DOHH2 (cell line): ENCODE measurements around the gene RPL28.

Source experiments
- H3F3A ChIP-seq: fragments of 200-600 bp; sonication (generic), shearing (Covaris generic); 2 replicates; pipeline ENCODE4 v1.6.0; 2016; ENCODE audit warnings: antibody characterized with exemption, mild to moderate bottlenecking; ENCODE audit not compliant: control insufficient read depth, insufficient read depth
- H3K27ac ChIP-seq: fragments of 200-600 bp; sonication (generic); 2 replicates; pipeline ENCODE4 v1.5.1; 2014; ENCODE audit warnings: low read depth, mild to moderate bottlenecking, low read length, moderate library complexity
- H3K27me3 ChIP-seq: fragments of 200-600 bp; sonication (generic); 2 replicates; pipeline ENCODE4 v1.6.1; 2014; ENCODE audit warnings: mild to moderate bottlenecking, low read length, mixed read lengths; ENCODE audit not compliant: control insufficient read depth
- H3K36me3 ChIP-seq: fragments of 200-600 bp; sonication (generic); 2 replicates; pipeline ENCODE4 v1.6.1; 2014; ENCODE audit warnings: mild to moderate bottlenecking, low read length, moderate library complexity, mixed read lengths; ENCODE audit not compliant: control insufficient read depth
- H3K4me1 ChIP-seq: fragments of 200-600 bp; sonication (generic); 2 replicates; pipeline ENCODE4 v1.6.1; 2014; ENCODE audit warnings: mild to moderate bottlenecking, low read length, mixed read lengths; ENCODE audit not compliant: control insufficient read depth
- H3K4me2 ChIP-seq: fragments of 200-600 bp; sonication (generic); 2 replicates; pipeline ENCODE4 v1.6.0; 2014; ENCODE audit warnings: mild to moderate bottlenecking, low read length, moderate library complexity
- H3K4me3 ChIP-seq: fragments of 200-600 bp; sonication (generic); 2 replicates; pipeline ENCODE4 v1.5.1; 2014; ENCODE audit warnings: mild to moderate bottlenecking, low read length, mixed read lengths
- H3K79me2 ChIP-seq: fragments of 200-600 bp; sonication (generic); 2 replicates; pipeline ENCODE4 v1.6.1; 2014; ENCODE audit warnings: mild to moderate bottlenecking, low read length, mixed read lengths; ENCODE audit not compliant: control insufficient read depth
- H3K9me2 ChIP-seq: fragments of 200-600 bp; sonication (generic); replicated peaks from 2 replicates; pipeline ENCODE4 v1.6.1; 2014; ENCODE audit warnings: mild to moderate bottlenecking, low read length, mixed read lengths; ENCODE audit not compliant: control insufficient read depth
- H3K9me3 ChIP-seq: fragments of 200-600 bp; sonication (generic); 2 replicates; pipeline ENCODE4 v1.6.1; 2014; ENCODE audit warnings: antibody characterized with exemption, low read length, mixed read lengths; ENCODE audit not compliant: control insufficient read depth, insufficient read depth
- H4K20me1 ChIP-seq: fragments of 200-600 bp; sonication (generic); 2 replicates; pipeline ENCODE4 v1.6.0; 2014; ENCODE audit warnings: low read depth, mild to moderate bottlenecking, antibody characterized with exemption, low read length, moderate library complexity; ENCODE audit not compliant: control insufficient read depth, insufficient read depth
- EZH2phosphoT487 ChIP-seq: fragments of 200-600 bp; sonication (generic); IDR thresholded peaks from 2 replicates; pipeline ENCODE4 v1.6.1; 2017; ENCODE audit warnings: borderline replicate concordance, mild to moderate bottlenecking, antibody characterized with exemption, low read length, moderate library complexity, mixed read lengths
- TF ChIP-seq, protein P1 (sequence below): fragments of 200-600 bp; sonication (generic); IDR thresholded peaks from one replicate; pipeline ENCODE4 v1.5.1; 2014; ENCODE audit warnings: antibody characterized with exemption, mild to moderate bottlenecking, low read depth, low read length; ENCODE audit not compliant: poor library complexity, severe bottlenecking

RPL28 gene

GRCh38 chr19:55372316-55373081 is 13.2 kb upstream of the RPL28 start:
- Histone ChIP-seq H3K27ac (no peak overlapping the region), H3K36me3 (no peaks in the 10 kb centered on the region), H3F3A (no peaks in the 10 kb centered on the region), H3K4me1 (peaks cover 5% of the 10 kb centered on the region; the same call in 1 of the 2 replicates), H3K4me3 (no peak overlapping the region), H4K20me1 (no peaks in the 10 kb centered on the region), H3K27me3 (peaks cover 64% of the 10 kb centered on the region), H3K79me2 (no peaks in the 10 kb centered on the region), H3K9me2 (no peaks in the 10 kb centered on the region), H3K9me3 (no peaks in the 10 kb centered on the region), H3K4me2 (no peak overlapping the region)
- no peak for TF ChIP-seq EZH2phosphoT487
- TF ChIP-seq, protein P1, sequence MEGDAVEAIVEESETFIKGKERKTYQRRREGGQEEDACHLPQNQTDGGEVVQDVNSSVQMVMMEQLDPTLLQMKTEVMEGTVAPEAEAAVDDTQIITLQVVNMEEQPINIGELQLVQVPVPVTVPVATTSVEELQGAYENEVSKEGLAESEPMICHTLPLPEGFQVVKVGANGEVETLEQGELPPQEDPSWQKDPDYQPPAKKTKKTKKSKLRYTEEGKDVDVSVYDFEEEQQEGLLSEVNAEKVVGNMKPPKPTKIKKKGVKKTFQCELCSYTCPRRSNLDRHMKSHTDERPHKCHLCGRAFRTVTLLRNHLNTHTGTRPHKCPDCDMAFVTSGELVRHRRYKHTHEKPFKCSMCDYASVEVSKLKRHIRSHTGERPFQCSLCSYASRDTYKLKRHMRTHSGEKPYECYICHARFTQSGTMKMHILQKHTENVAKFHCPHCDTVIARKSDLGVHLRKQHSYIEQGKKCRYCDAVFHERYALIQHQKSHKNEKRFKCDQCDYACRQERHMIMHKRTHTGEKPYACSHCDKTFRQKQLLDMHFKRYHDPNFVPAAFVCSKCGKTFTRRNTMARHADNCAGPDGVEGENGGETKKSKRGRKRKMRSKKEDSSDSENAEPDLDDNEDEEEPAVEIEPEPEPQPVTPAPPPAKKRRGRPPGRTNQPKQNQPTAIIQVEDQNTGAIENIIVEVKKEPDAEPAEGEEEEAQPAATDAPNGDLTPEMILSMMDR, result no peak

DNA sequence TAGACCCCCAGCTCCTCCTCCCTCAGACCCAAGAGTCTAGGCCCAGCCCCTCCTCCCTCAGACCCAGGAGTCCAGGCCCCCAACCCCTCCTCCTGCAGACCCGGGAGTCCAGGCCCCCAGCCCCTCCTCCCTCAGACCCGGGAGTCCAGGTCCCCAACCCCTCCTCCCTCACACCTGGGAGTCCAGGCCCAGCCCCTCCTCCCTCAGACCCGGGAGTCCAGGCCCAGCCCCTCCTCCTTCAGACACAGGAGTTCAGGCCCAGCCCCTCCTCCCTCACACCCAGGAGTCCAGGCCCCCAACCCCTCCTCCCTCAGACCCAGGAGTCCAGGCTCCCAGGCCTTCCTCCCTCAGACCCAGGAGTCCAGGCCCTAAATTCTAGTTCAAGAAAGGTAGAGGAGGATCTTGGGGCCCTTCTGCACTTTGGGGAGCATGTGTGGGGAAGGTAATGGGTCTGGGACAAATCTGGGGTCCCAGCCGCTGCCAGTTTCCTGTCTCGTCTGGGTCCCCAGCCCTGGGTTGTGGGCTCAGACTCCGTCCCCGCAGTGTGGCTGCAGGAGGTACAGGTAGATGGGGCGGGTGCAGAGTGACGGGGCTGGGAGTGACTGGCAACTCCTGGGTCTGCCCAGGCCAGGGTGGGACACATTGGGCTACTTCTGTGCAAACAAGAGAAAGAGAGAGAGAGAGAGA is 12.3 kb upstream of the RPL28 start:
- Histone ChIP-seq H3K27me3 (peaks cover 57% of the 10 kb centered on the region), H3K4me1 (peaks cover 5% of the 10 kb centered on the region; the same call in 1 of the 2 replicates), H3K9me2 (no peaks in the 10 kb centered on the region)

DNA sequence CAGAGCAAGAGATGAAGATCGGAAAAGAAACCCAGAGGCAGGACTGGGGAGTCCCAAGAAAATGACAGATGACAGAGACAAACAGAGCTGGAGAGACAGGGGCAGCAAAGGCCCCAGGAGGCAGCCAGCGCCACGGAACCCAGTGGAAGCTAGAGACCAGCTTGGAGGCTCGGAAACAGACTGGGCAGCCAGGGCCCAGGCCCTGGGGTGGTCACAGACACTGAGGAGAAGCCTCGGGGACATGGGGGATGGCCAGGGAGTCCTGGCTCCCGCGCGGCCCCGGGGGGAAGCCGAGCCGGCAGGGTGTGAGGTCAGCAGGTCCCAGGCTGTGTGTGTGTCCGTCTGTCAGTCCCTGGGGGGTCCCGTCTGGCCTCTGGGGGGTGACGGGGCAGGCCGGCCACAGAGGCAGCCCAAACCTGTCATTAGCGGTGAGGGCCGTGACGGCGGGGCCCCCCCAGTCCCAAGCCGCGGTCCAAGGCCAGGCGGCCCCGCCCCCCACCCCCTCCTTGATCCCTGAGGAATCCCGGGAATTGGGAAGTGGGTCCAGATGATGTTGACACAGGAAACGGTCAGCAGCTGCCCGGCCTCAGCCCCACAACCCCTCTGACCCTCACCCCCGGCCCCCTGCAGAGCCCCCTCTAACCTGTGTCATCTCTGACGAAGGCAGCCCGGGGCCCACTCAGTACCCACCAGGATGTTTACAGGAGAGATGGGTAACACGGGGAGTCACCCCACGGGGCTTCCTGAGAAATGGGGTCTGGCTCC is 11.6 kb upstream of the RPL28 start:
- Histone ChIP-seq H3F3A (no peaks in the 10 kb centered on the region), H3K4me1 (peaks cover 5% of the 10 kb centered on the region; the same call in 1 of the 2 replicates), H3K4me3 (no peak overlapping the region), H3K27me3 (peaks cover 50% of the 10 kb centered on the region), H3K36me3 (no peaks in the 10 kb centered on the region), H3K4me2 (no peak overlapping the region), H3K79me2 (no peaks in the 10 kb centered on the region), H3K27ac (no peak overlapping the region), H4K20me1 (no peaks in the 10 kb centered on the region), H3K9me2 (no peaks in the 10 kb centered on the region), H3K9me3 (no peaks in the 10 kb centered on the region)
- TF ChIP-seq, protein P1, result no peak
- TF ChIP-seq EZH2phosphoT487, result no peak

More for the DNA sequence above, 12.3 kb upstream of the RPL28 start:
- no peaks in the 10 kb centered on the region for H3K9me3 ChIP-seq
- H3F3A ChIP-seq, result no peaks in the 10 kb centered on the region
- H4K20me1 ChIP-seq, result no peaks in the 10 kb centered on the region
- H3K27ac ChIP-seq, result no peak overlapping the region
- H3K79me2 ChIP-seq, result no peaks in the 10 kb centered on the region
- no peaks in the 10 kb centered on the region for H3K36me3 ChIP-seq
- TF ChIP-seq EZH2phosphoT487, result no peak
- TF ChIP-seq, protein P1, result no peak
- H3K4me2 ChIP-seq, result no peak overlapping the region
- H3K4me3 ChIP-seq, result no peak overlapping the region
